Measurements from ENCODE around the gene HLA-DQA1.

DNA sequence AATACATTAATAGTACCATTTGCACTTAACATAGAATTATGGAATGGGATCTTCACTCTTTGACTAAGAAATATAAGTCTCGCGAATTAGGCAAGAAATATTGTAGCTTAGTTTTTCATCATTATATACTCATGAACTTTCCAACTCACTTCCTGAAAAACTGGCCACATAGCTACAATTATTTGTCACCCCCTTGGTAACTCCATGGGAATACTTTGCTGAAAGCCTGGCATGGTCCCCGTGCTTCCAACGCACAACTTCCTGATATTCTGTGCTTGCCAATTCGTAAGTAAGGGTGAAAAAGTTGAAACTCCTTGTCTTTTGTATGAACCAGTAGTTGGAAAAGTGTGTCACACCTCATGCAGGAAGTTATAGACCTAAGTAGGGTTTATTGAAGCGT is 23.7 kb upstream of the HLA-DQA1 start:
- TF ChIP-seq, protein P1, sequence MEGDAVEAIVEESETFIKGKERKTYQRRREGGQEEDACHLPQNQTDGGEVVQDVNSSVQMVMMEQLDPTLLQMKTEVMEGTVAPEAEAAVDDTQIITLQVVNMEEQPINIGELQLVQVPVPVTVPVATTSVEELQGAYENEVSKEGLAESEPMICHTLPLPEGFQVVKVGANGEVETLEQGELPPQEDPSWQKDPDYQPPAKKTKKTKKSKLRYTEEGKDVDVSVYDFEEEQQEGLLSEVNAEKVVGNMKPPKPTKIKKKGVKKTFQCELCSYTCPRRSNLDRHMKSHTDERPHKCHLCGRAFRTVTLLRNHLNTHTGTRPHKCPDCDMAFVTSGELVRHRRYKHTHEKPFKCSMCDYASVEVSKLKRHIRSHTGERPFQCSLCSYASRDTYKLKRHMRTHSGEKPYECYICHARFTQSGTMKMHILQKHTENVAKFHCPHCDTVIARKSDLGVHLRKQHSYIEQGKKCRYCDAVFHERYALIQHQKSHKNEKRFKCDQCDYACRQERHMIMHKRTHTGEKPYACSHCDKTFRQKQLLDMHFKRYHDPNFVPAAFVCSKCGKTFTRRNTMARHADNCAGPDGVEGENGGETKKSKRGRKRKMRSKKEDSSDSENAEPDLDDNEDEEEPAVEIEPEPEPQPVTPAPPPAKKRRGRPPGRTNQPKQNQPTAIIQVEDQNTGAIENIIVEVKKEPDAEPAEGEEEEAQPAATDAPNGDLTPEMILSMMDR (IDR thresholded peaks at IDR 0.05) = no peak
- TF ChIP-seq POLR2A (IDR thresholded peaks at IDR 0.05) = no peak
